K562 (cell line): Measurements from ENCODE around the gene RHO.

ENCODE experiments used
- ESRRA ChIP-seq: fragments of 450-650 bp; IDR thresholded peaks from 2 replicates; pipeline ENCODE4 v1.6.1; 2014; ENCODE audit warnings: low read depth, mild to moderate bottlenecking, moderate library complexity, borderline replicate concordance
- IRF9 ChIP-seq: fragments of 450-650 bp; IDR thresholded peaks from 2 replicates; pipeline ENCODE4 v1.6.1; 2016; ENCODE audit warnings: missing biosample characterization, missing genetic modification characterization
- JUND ChIP-seq, 2 experiments: IDR thresholded peaks; 2 replicates in 1 of 2; 3 replicates in 1 of 2; pipeline ENCODE4 v1.6.1; 2011; ENCODE audit warnings: borderline replicate concordance in 2 of 2, low read depth in 2 of 2, low read length in 2 of 2, improper control_type of control experiment in 1 of 2, missing biosample characterization in 1 of 2, missing genetic modification characterization in 1 of 2, missing genetic modification reagents in 1 of 2

- TF ChIP-seq ESRRA = no peak
- TF ChIP-seq JUND (IDR thresholded peaks at IDR 0.05; ENCODE audit: borderline replicate concordance, low read depth, low read length) = no peak
- no peak for TF ChIP-seq JUND (tag; IDR thresholded peaks at IDR 0.05; ENCODE audit: borderline replicate concordance, low read depth, low read length)
- no peak for TF ChIP-seq IRF9 (tag)
These were observed 44.6 kb upstream of the RHO start for GRCh38 chr3:129483870-129484269.
